ENCODE measurements around the gene NMNAT2.

DNA sequence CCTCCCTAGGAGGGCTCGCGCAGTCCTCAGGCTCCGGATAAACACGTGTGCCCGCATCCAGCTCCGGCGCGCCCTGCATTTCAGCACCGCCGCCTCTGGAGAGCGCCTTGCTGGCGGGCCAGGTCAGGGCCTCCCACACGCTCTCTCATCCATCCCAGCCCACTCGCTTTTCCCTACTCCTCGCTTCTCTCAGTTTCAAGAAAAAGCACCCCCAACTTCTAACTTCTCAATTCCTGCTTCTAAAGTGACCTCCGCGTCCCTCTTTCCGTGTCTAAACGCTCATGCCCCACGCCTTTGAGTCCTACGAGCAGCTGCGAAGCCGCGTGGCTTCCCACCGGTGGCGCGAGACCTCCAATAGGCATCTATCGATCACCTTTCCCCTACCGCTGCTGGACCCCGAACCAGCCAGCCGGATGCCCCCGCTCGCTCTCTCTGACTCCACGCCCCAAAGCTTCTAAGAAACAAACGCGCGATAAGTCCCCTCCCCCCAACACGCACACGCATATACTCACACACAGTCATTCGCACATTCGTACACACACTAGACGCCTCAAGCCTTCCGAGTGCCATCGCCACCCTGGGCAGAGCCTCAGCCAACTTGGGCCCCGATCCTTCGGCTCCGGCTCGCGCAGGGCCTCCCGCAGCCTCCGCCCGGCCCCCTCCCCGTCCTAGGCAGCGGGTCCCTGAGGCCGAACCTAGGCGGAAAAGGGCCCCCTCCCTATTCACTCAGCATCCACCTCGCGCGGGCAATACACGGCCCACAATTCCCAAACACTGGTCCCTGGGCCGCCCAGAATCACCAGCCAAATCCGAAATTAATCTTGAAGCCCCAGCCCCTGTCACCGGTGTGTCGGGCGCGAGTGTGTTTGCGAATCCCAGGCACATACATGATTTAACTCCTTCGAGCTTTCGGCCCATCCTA is 1.1 kb downstream of the NMNAT2 start:
- TF ChIP-seq, protein P1, sequence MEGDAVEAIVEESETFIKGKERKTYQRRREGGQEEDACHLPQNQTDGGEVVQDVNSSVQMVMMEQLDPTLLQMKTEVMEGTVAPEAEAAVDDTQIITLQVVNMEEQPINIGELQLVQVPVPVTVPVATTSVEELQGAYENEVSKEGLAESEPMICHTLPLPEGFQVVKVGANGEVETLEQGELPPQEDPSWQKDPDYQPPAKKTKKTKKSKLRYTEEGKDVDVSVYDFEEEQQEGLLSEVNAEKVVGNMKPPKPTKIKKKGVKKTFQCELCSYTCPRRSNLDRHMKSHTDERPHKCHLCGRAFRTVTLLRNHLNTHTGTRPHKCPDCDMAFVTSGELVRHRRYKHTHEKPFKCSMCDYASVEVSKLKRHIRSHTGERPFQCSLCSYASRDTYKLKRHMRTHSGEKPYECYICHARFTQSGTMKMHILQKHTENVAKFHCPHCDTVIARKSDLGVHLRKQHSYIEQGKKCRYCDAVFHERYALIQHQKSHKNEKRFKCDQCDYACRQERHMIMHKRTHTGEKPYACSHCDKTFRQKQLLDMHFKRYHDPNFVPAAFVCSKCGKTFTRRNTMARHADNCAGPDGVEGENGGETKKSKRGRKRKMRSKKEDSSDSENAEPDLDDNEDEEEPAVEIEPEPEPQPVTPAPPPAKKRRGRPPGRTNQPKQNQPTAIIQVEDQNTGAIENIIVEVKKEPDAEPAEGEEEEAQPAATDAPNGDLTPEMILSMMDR (IDR thresholded peaks at IDR 0.05) = no peak
- TF ChIP-seq POLR2A (IDR thresholded peaks at IDR 0.05) = no peak

All from testis (tissue), 2 donors.